SK-N-SH (cell line): ENCODE measurements around the gene BCAT1.

Experiments
- CHD2 ChIP-seq: fragments of 150-350 bp; IDR thresholded peaks from 2 replicates; pipeline ENCODE4 v1.6.1; 2018; ENCODE audit warnings: low read length; ENCODE audit not compliant: partially characterized antibody
- GABPA ChIP-seq: IDR thresholded peaks from 2 replicates; pipeline ENCODE4 v1.4.0; 2012; ENCODE audit warnings: low read depth, mild to moderate bottlenecking

DNA sequence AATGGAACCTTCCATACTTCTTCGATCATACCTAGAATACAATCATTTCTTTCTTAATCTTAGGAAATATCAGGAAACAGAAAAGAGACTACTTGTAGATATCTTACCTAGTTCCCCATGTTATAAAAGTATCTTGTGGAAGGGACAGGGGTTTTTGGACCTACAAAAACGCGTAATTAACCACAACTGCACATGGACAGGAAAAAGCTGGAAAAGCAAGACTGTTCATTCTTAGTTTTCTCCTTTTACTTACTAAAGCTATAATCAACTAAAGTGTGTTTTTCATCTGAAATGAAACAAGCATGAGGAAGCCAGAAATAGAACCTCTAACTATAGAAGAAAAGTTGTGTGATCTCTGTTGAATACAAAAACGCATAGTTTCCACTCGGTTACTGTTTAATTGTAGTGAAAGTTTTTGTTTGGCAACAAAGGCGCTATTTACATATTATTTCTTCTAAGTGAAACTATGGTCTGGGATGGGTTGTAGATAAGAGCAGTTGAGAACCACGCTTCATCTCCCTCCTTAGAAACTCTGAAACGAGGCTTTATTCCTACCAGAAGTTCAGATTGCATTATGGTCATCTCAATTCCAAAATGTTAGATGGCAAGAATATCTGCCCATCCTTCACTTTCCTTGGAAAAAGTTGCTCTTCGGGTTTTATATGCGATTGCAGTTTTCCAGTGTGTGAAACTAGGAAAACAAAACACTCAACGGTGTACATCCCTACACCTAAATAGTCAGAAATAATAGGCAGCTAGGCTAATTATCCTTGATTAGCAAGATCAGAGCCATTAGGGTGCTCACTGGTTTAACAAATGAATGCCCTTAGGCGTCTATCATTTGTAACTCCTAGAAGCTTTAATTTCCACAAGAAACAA, 1.1 kb downstream of the BCAT1 start:
- TF ChIP-seq CHD2 (no peak), GABPA (no peak)
